Measurements from ENCODE around the gene TM9SF1.

Gene TM9SF1

DNA sequence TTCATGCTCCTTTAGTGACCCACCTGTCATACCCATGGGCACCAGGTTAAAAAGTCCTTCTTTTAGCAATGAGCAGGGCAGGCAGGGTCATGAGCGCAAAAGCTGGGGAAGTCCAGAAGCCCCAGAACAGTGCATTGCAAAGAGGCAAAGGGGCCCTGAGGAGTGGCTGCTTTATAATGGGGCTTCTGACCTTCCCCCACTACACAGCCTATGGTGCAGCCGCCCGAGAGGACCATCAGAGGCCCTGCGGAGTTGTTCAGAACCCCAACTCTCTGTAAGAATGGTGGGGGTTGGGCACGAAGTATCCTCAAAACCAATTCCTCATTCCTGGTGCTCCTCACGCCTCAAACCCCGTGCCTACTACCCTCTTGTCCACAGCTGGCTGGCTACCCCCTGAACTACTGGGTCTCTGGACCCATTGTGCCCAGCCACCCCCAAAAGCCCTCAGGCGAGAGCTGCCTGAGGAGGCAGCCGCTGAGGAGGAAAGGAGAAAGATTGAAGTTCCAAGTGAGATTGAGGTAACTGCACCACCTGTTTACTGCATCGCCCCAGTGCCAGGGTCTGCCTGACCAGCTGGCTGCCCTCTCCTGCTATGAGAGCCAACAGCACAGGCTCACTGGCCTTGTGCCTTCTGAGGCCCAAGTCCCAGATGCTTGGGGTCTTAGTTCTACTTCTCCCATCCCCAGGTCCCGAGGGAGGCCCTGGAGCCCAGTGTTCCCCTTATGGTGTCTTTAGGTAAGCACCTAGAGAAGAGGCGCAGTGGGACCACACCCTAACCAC lies 16.7 kb downstream of the TM9SF1 start:
- DNase-seq (ENCODE audit: low read depth): no peak

DNA sequence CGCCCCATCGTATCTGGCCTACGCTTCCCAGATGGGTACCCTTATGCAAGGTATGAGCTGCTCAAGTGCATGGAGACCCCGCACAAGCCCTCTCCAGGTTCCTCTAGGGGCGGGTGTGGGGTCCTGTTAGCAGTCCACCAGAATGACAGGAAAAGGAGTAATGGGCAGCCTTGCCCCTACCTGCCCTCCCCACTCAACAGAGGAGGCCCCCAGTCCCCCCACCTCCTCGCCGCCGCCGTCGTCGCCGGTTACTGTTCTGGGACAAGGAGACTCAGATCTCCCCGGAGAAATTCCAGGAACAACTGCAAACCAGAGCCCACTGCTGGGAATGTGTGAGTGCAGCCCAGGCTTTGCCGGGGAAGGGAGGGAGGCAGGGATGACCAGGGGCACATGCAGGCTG lies 17.4 kb downstream of the TM9SF1 start:
- DNase-seq (ENCODE audit: low read depth): no peak

GRCh38 chr14:24177041-24177825 lies 18.0 kb downstream of the TM9SF1 start:
- no peak for DNase-seq (ENCODE audit: low read depth)

DNA sequence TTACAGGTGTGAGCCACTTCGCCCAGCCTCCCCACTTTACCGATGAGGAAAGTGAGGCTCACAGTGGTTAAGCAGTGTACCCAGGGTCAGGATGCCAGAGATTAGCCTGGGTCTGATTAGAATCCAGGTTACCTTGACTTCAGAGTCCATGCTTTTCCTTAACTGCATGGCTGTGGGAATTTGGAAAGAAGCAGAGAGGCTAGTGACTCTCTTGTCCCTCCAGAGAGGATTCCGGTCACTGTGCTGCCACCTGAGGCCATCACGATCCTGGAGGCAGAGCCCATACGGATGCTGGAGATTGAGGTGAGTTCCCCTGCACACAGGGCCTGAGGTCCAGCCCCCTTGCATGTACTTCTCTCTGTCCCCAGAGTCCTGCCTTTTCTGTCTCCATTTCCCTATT lies 18.6 kb downstream of the TM9SF1 start:
- no peak for DNase-seq (ENCODE audit: low read depth)

DNA sequence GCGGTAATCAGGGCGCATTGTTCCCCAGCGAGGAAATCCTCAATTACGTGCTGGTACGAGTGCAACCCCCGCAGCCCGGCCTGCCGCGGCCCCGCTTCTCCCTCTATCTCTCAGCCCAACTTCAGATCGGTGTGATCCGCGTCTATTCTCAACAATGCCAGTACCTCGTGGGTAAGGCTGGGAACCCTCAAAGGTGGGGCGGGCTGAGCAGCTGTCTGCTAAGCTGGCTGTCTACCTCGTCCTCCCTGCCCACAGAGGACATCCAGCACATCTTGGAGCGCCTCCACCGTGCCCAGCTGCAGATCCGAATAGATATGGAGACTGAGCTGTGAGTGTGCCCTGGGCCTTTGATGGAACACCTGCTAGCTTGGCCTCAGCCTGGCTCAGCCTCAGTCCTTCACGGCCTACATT lies 22.4 kb downstream of the TM9SF1 start:
- DNase-seq (ENCODE audit: low read depth): no peak

- no peak for DNase-seq (ENCODE audit: low read depth)
These were observed 22.9 kb downstream of the TM9SF1 start for GRCh38 chr14:24172261-24172860.

- DNase-seq (ENCODE audit: low read depth): no peak
These were observed 23.6 kb downstream of the TM9SF1 start, which contains the start of gene REC8 for GRCh38 chr14:24171422-24172260. Gene REC8 (plus strand): TSS chr14:24172080. CDS start chr14:24172553, 473 bp downstream.

DNA sequence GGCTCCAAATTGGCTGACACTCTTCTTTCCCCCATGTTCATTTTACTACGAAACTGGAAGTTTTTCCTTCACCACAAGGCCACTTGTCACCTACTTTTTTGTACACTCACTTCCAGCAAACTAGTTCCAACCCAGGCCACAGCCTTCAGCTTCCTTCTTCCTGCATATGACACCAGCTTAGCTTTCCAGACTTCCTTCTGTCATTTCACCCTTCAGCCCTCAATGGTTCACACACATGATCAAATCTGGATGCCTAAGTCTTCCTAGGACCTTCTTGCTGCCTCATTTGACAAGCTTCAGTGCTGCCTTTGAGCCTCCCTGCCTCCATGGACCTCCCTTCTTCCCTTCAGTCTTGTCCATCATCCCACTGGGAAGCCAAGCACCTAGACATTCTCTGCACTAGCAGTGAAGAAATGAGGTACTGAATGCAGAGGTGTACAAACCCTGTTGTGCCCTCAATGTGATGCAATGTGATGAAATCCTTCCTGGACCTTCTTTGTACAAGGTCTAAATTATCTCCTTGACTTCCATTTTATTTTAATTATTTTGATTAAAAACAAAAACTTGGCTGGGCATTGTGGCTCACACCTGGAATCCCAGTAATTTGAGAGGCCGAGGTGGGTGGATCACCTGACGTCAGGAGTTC lies 27.6 kb downstream of the TM9SF1 start:
- DNase-seq (ENCODE audit: low read depth): no peak

GRCh38 chr14:24165785-24166184 lies 29.5 kb downstream of the TM9SF1 start:
- no peak for DNase-seq (ENCODE audit: low read depth)

DNA sequence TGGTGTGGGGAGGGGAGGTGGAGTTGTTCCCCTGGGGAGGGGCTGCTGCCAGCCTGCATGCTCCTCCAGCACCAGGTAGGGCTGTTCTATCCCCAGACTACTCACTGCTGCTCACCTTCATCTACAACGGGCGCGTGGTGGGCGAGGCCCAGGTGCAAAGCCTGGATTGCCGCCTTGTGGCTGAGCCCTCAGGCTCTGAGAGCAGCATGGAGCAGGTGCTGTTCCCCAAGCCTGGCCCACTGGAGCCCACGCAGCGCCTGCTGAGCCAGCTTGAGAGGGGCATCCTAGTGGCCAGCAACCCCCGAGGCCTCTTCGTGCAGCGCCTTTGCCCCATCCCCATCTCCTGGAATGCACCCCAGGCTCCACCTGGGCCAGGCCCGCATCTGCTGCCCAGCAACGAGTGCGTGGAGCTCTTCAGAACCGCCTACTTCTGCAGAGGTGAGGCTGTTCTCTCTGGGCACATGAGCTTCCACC lies 30.7 kb downstream of the TM9SF1 start:
- DNase-seq (ENCODE audit: low read depth): no peak

DNA sequence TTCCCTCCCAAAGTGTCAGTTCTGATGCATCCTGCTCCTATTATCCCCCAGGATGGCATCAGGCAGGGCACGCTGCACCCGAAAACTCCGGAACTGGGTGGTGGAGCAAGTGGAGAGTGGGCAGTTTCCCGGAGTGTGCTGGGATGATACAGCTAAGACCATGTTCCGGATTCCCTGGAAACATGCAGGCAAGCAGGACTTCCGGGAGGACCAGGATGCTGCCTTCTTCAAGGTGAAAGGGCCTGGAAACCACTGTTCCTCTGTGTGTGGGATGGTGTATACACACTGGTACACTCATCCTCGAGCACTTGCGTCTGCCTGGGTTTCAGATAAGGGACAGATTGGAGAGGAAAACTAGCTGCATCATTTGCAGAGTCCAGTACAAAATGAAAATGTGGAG lies 33.1 kb downstream of the TM9SF1 start:
- no peak for DNase-seq (ENCODE audit: low read depth)

- DNase-seq (ENCODE audit: low read depth): peak; percentile 90
These were observed 34.1 kb downstream of the TM9SF1 start, which contains the start of gene IRF9 for GRCh38 chr14:24160850-24161804. Gene IRF9 (plus strand): TSS chr14:24161265. CDS start chr14:24162145, 880 bp downstream.

DNA sequence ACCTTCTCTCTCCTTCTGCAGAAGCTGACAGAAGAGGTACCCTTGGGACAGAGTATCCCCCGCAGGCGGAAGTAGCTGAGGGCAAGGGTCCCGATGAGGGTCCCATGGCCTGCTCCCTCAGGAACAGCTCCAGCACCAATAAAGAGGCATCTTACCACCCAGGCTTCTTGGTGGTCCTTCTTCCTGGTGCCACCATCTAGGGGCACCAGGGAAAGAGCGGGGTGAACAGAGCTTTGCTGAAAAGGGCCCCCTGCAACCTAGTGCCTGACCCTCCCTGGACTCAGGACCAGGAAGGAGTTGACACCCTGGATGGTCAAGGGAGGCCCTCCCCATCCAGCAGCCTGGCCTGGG lies 34.8 kb downstream of the TM9SF1 start:
- no peak for DNase-seq (ENCODE audit: low read depth)

DNA sequence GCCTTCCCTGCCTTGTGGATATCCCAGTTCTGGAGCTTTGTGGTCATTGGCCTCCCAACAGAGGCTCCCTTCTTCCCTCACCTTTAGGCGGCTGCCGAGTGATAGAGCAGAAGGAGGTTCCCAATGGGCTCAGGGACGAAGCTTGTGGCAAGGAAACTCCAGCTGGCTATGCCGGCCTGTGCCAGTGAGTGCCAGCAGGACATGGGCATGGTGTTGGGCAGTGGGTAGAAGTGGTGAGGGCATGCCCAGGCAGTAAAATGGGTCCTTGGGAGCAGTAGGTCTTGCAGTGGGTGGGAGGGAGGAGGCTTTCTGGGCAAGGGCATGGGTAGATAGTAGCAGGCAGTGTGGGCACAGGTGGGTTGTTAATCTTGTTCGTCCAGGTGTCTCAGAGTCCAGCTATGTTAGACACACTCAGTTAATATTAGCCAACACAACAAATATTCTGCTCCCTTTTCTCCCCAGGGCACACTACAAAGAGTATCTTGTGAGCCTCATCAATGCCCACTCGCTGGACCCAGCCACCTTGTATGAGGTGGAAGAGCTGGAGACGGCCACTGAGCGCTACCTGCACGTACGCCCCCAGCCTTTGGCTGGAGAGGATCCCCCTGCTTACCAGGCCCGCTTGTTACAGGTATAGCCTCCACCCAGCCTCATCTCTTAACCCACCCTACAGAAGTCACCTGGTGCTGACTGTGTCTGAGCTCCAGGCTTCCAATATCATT lies 35.3 kb downstream of the TM9SF1 start:
- no peak for DNase-seq (ENCODE audit: low read depth)

- no peak for DNase-seq (ENCODE audit: low read depth)
These were observed 37.9 kb downstream of the TM9SF1 start for GRCh38 chr14:24157331-24157730.

GRCh38 chr14:24156840-24157239 lies 38.4 kb downstream of the TM9SF1 start:
- DNase-seq (ENCODE audit: low read depth): no peak

GRCh38 chr14:24155100-24155499 lies 40.1 kb downstream of the TM9SF1 start:
- DNase-seq (ENCODE audit: low read depth): no peak

GRCh38 chr14:24151404-24152080 lies 43.7 kb downstream of the TM9SF1 start:
- no peak for DNase-seq (ENCODE audit: low read depth)

DNA sequence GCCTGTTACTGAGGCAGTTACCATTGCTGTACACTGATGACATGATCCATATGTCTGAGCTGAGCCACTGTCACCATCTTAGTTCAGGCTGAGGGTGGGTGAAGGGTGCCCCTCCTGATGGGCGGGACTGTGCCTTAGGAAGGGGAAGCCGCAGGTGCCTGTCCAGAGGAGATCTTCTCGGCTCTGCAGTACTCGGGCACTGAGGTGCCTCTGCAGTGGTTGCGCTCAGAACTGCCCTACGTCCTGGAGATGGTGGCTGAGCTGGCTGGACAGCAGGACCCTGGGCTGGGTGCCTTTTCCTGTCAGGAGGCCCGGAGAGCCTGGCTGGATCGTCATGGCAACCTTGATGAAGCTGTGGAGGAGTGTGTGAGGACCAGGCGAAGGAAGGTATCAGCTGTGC lies 44.2 kb downstream of the TM9SF1 start:
- DNase-seq (ENCODE audit: low read depth): no peak

Measured in CMK (cell line).